Natural killer cell (primary cell): ENCODE data around the gene TPP1. TPM values are rescaled to one million over a fixed set of nuclear protein-coding genes. Genes with fewer than 3 reads are reported as not detected.

Experiments
- ATAC-seq, 3 donors: fragments of 150-1000 bp in 2 of 3; fragments of 200-7000 bp in 1 of 3; cut with Tn5 transposase; 1 replicate in 1 of 3; 2 replicates in 2 of 3; pipeline ENCODE4 v1.10.0; 2021; ENCODE audit warnings: mild to moderate bottlenecking in 2 of 3, moderate library complexity in 2 of 3
- DNase-seq, 2 donors: peaks; one replicate each; pipeline versions ENCODE4 v3.0.0 to v3.0.0-alpha.2; 2013 to 2021; ENCODE audit warnings: mixed read lengths in 1 of 2
- H3K27ac ChIP-seq: one replicate; pipeline ENCODE4 v1.5.1; 2013; ENCODE audit warnings: mild to moderate bottlenecking, low read length
- H3K27me3 ChIP-seq: one replicate; pipeline ENCODE4 v1.6.1; 2013; ENCODE audit warnings: low read length; ENCODE audit not compliant: control insufficient read depth, insufficient read depth
- H3K36me3 ChIP-seq: one replicate; pipeline ENCODE4 v1.6.1; 2013; ENCODE audit warnings: low read length; ENCODE audit not compliant: control insufficient read depth, insufficient read depth
- H3K4me1 ChIP-seq: one replicate; pipeline ENCODE4 v1.6.1; 2013; ENCODE audit warnings: low read length; ENCODE audit not compliant: control insufficient read depth, insufficient read depth
- H3K4me3 ChIP-seq: one replicate; pipeline ENCODE4 v1.5.1; 2013; ENCODE audit warnings: low read length
- H3K9me3 ChIP-seq: one replicate; pipeline ENCODE4 v1.6.1; 2013; ENCODE audit warnings: low read length; ENCODE audit not compliant: control insufficient read depth, insufficient read depth
- H3K27ac Mint-ChIP-seq, 2 donors: one replicate each; pipeline ENCODE4 v1.8.0; 2022; ENCODE audit warnings: mild to moderate bottlenecking in 2 of 2, mixed read lengths in 2 of 2, moderate library complexity in 1 of 2
- H3K27me3 Mint-ChIP-seq, 2 donors: one replicate each; pipeline ENCODE4 v1.8.0; 2022; ENCODE audit warnings: low read depth in 2 of 2, mixed read lengths in 2 of 2
- H3K36me3 Mint-ChIP-seq: one replicate; pipeline ENCODE4 v1.8.0; 2022; ENCODE audit warnings: mixed read lengths
- H3K4me1 Mint-ChIP-seq, 2 donors: one replicate each; pipeline ENCODE4 v1.8.0; 2022; ENCODE audit warnings: mixed read lengths in 2 of 2
- H3K4me3 Mint-ChIP-seq: one replicate; pipeline ENCODE4 v1.8.0; 2022; ENCODE audit warnings: mild to moderate bottlenecking, moderate library complexity, mixed read lengths
- H3K9me3 Mint-ChIP-seq, 2 donors: one replicate each; pipeline ENCODE4 v1.8.0; 2022; ENCODE audit warnings: mixed read lengths in 2 of 2
- CTCF ChIP-seq: fragments of 200-600 bp; IDR thresholded peaks from one replicate; pipeline ENCODE4 v1.8.0; 2022; ENCODE audit warnings: antibody characterized with exemption
- WGBS: methylation state at CpG from one replicate; pipeline ENCODE4 v1.1.7; 2013; ENCODE audit warnings: missing lambda C conversion rate; ENCODE audit not compliant: insufficient coverage; 5-methylcytosine and 5-hydroxymethylcytosine counted together
- intact Hi-C: fragments of 100-400 bp; cut with micrococcal nuclease; formaldehyde crosslinking; loops from one replicate; pipeline ENCODE4 v1.14.2; 2022
- total RNA-seq, 4 donors: library from RNA; stranded (reverse); fragments of 120-200 nt in 1 of 4; gene quantifications; one replicate each; pipeline versions ENCODE4 v1.2.3 to v1.2.4, GENCODE V29; 2013 to 2022

The TPP1 gene
- total RNA-seq, 3 donors from 2014 or later (not counting 1 experiment from before 2014, with no cell fraction given), result 123 to 135 (median 131) TPM

DNA sequence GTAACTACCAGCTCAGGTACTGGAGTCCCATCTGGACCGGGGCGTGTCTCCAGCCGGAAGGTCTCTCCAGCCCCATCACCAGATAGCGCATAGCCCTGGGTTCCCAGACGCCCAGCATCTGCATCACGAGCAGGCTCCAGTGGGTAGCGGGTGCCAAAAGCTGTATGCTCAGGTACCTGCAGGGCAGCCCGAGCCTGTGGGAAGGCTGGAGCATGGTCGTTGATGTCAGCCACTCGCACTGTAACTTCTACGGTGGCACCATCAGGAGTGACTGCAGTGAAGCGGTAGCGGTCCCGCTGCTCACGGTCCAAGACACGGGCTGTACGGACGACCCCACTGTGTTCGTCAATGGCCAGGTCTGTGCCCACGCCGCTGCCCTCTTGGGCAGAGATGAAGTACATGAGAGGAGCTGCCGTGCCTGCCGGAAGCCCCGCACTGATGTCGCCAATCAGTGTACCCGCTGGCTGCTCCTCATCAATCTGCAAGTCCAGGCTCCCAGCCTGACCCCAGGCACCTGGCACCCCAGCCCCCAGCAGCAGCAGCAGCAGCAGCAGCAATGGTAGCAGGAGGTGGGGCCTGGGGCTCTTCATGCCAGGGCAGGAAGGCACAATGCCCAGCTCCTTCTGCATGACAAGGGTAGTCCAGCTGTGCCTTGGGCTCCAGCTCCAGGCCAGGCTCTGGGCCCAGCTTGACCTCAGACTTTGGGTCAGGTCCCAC lies 21.9 kb upstream of the TPP1 start:
- TF ChIP-seq CTCF, result no peak
- intact Hi-C loops, result no loop called here
- no peaks in the 10 kb centered on the region for H3K9me3 Mint-ChIP-seq
- no peaks in the 10 kb centered on the region for H3K27me3 Mint-ChIP-seq
- Histone ChIP-seq H3K4me3 (no peak overlapping the region), H3K27ac (no peak overlapping the region), H3K36me3 (no peaks in the 10 kb centered on the region), H3K27me3 (no peaks in the 10 kb centered on the region), H3K4me1 (peaks cover 19% of the 10 kb centered on the region), H3K9me3 (no peaks in the 10 kb centered on the region)
- H3K4me3 Mint-ChIP-seq, result no peak overlapping the region
- no peak overlapping the region for H3K27ac Mint-ChIP-seq
- DNase-seq, result no peak
- ATAC-seq, result no peak
- no peaks in the 10 kb centered on the region for H3K36me3 Mint-ChIP-seq
- no peaks in the 10 kb centered on the region for H3K4me1 Mint-ChIP-seq
- WGBS, result 95% methylated on average over 26 of the region's 26 CpGs

DNA sequence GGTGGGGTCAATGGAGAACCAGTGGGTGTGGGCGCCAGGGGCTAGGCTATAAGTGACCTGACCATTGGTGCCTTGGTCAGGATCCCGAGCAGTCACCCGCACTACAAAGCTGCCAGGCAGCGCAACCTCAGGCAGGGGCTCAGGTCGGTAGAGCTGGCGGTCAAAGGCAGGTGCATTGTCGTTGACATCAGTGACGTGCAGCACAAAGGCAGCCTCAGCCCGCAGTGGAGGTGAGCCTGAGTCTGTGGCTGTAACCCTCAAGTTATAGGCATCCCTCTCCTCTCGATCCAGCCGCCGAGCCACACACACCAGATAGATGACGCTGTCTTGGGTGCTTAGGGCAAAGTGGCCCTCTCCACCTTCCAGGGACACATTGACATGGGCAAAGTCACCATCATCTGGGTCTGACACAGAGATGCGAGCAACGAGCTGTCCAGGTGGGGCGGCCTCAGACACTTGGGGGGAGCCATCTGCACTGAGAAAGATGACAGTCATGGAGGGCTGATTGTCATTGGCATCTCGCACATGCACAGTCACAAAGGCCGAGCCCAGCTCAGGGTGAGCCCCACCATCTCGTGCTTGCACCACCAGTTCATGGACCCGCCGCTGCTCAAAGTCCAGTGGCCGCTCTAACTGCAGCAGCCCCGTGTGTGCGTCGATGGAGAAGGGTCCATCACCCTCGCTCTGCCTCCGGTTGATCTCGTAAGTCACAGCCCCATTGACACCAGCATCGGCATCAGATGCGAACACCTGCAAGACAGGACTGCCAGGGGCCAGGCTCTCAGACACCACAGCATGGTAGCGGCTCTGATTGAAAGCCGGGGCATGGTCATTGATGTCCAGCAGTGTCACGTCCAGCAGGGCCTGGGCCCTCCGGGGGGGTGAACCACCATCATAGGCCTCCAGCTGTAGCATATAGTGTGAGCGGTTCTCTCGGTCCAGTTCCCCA lies 21.1 kb upstream of the TPP1 start:
- 96% methylated on average over 36 of the region's 36 CpGs for WGBS
- no peak overlapping the region for H3K4me3 ChIP-seq
- intact Hi-C loops, result no loop called here

DNA sequence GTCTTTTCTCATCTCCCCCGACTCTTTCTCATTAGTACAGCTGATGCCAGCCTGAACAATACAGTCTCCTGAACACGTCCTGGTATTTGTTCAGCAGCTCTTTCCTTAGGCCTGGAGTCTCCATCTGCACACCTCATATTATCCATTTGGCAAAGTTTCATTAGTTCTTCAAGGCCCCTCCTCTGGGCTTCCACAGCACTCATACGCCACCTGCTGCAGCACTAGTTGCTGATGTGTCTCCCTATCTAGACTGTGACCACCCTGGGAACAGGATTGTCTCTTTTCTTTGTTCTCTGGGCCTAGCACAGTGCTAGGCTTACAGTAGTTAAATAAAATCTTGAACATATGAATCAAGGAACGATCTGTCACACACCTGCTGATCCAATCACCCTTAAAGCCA lies 19.2 kb upstream of the TPP1 start:
- Mint-ChIP-seq H3K4me3 (no peak overlapping the region), H3K4me1 (no peaks in the 10 kb centered on the region), H3K36me3 (no peaks in the 10 kb centered on the region), H3K27me3 (no peaks in the 10 kb centered on the region), H3K9me3 (no peaks in the 10 kb centered on the region), H3K27ac (no peak overlapping the region)
- Histone ChIP-seq H3K27me3 (no peaks in the 10 kb centered on the region), H3K9me3 (no peaks in the 10 kb centered on the region), H3K4me3 (no peak overlapping the region), H3K36me3 (no peaks in the 10 kb centered on the region), H3K27ac (no peak overlapping the region), H3K4me1 (peaks cover 12% of the 10 kb centered on the region)
- no peak for DNase-seq
- WGBS, result 92% methylated on average over 4 of the region's 4 CpGs
- no peak for TF ChIP-seq CTCF
- intact Hi-C loops, result no loop called here
- ATAC-seq, result no peak

More for the DNA sequence above, 21.1 kb upstream of the TPP1 start:
- Mint-ChIP-seq H3K9me3 (no peaks in the 10 kb centered on the region), H3K27me3 (no peaks in the 10 kb centered on the region), H3K4me3 (no peak overlapping the region), H3K36me3 (no peaks in the 10 kb centered on the region), H3K4me1 (no peaks in the 10 kb centered on the region), H3K27ac (no peak overlapping the region)
- no peaks in the 10 kb centered on the region for H3K9me3 ChIP-seq
- peaks cover 18% of the 10 kb centered on the region for H3K4me1 ChIP-seq
- no peak for TF ChIP-seq CTCF
- no peak for DNase-seq
- no peak overlapping the region for H3K27ac ChIP-seq
- no peaks in the 10 kb centered on the region for H3K36me3 ChIP-seq
- no peaks in the 10 kb centered on the region for H3K27me3 ChIP-seq
- no peak for ATAC-seq
